T-helper 2 cell treated with Interferon-gamma antibody and Interleukin-4, amounts not matched to agents 5 μg/mL and 100 μg/mL, for 36 hours (primary cell): Measurements from ENCODE around the gene CDKL5.

Experiments used
- DNase-seq: peaks from one replicate; pipeline ENCODE4 v3.0.0; 2021; ENCODE audit warnings: low spot score
- H3K27ac Mint-ChIP-seq: one replicate; pipeline ENCODE4 v1.8.0; 2021; ENCODE audit warnings: mild to moderate bottlenecking, mixed read lengths
- H3K27me3 Mint-ChIP-seq: one replicate; pipeline ENCODE4 v1.8.0; 2021; ENCODE audit warnings: low read depth, mixed read lengths
- H3K36me3 Mint-ChIP-seq: one replicate; pipeline ENCODE4 v1.8.0; 2021; ENCODE audit warnings: low read depth, mixed read lengths
- H3K4me1 Mint-ChIP-seq: one replicate; pipeline ENCODE4 v1.8.0; 2021; ENCODE audit warnings: low read depth, mixed read lengths
- H3K4me3 Mint-ChIP-seq: one replicate; pipeline ENCODE4 v1.8.0; 2022; ENCODE audit warnings: mild to moderate bottlenecking, moderate library complexity, mixed read lengths
- H3K9me3 Mint-ChIP-seq: one replicate; pipeline ENCODE4 v1.8.0; 2021; ENCODE audit warnings: mixed read lengths

Gene CDKL5

GRCh38 chrX:18687856-18688495, 262.6 kb downstream of the CDKL5 start:
- Mint-ChIP-seq H3K36me3 (no peaks in the 10 kb centered on the region), H3K4me3 (no peak overlapping the region), H3K27ac (no peak overlapping the region), H3K27me3 (no peaks in the 10 kb centered on the region), H3K9me3 (no peaks in the 10 kb centered on the region), H3K4me1 (no peaks in the 10 kb centered on the region)
- DNase-seq: no peak

GRCh38 chrX:18691431-18691830, 266.0 kb downstream of the CDKL5 start:
- Mint-ChIP-seq H3K4me3 (no peak overlapping the region), H3K36me3 (no peaks in the 10 kb centered on the region), H3K27me3 (no peaks in the 10 kb centered on the region)

GRCh38 chrX:18692541-18692940, 267.1 kb downstream of the CDKL5 start:
- DNase-seq: no peak
- Mint-ChIP-seq H3K4me3 (no peak overlapping the region), H3K9me3 (no peaks in the 10 kb centered on the region), H3K36me3 (no peaks in the 10 kb centered on the region), H3K27me3 (no peaks in the 10 kb centered on the region), H3K27ac (no peak overlapping the region), H3K4me1 (no peaks in the 10 kb centered on the region)

More at GRCh38 chrX:18691431-18691830, 266.0 kb downstream of the CDKL5 start:
- no peak for DNase-seq
- Mint-ChIP-seq H3K9me3 (no peaks in the 10 kb centered on the region), H3K4me1 (no peaks in the 10 kb centered on the region), H3K27ac (no peak overlapping the region)

GRCh38 chrX:18696653-18697052, 271.2 kb downstream of the CDKL5 start:
- Mint-ChIP-seq H3K9me3 (no peaks in the 10 kb centered on the region), H3K4me3 (no peak overlapping the region), H3K27ac (no peak overlapping the region), H3K27me3 (no peaks in the 10 kb centered on the region), H3K4me1 (no peaks in the 10 kb centered on the region), H3K36me3 (no peaks in the 10 kb centered on the region)
- DNase-seq: no peak

- Mint-ChIP-seq H3K9me3 (no peaks in the 10 kb centered on the region), H3K4me1 (no peaks in the 10 kb centered on the region), H3K27ac (no peak overlapping the region), H3K36me3 (no peaks in the 10 kb centered on the region), H3K4me3 (no peak overlapping the region), H3K27me3 (no peaks in the 10 kb centered on the region)
- no peak for DNase-seq
Observed at GRCh38 chrX:18698737-18699650, 273.6 kb downstream of the CDKL5 start.

- H3K9me3 Mint-ChIP-seq: no peaks in the 10 kb centered on the region
Observed at GRCh38 chrX:18701621-18702361, 276.4 kb downstream of the CDKL5 start.

GRCh38 chrX:18702362-18703195, 277.2 kb downstream of the CDKL5 start:
- Mint-ChIP-seq H3K4me1 (no peaks in the 10 kb centered on the region), H3K27ac (no peak overlapping the region), H3K27me3 (peaks cover 1% of the 10 kb centered on the region), H3K36me3 (no peaks in the 10 kb centered on the region), H3K9me3 (no peaks in the 10 kb centered on the region), H3K4me3 (no peak overlapping the region)
- DNase-seq: no peak

More at GRCh38 chrX:18701621-18702361, 276.4 kb downstream of the CDKL5 start:
- Mint-ChIP-seq H3K4me1 (no peaks in the 10 kb centered on the region), H3K36me3 (no peaks in the 10 kb centered on the region), H3K4me3 (no peak overlapping the region), H3K27me3 (no peaks in the 10 kb centered on the region), H3K27ac (no peak overlapping the region)
- no peak for DNase-seq
